ENCODE data around the gene COX19.
"Not testable (repeated sequence)": the region's sequence is repeated elsewhere in the genome, so short reads cannot be mapped to it uniquely, and the experiment has no call there.

Gene COX19

DNA sequence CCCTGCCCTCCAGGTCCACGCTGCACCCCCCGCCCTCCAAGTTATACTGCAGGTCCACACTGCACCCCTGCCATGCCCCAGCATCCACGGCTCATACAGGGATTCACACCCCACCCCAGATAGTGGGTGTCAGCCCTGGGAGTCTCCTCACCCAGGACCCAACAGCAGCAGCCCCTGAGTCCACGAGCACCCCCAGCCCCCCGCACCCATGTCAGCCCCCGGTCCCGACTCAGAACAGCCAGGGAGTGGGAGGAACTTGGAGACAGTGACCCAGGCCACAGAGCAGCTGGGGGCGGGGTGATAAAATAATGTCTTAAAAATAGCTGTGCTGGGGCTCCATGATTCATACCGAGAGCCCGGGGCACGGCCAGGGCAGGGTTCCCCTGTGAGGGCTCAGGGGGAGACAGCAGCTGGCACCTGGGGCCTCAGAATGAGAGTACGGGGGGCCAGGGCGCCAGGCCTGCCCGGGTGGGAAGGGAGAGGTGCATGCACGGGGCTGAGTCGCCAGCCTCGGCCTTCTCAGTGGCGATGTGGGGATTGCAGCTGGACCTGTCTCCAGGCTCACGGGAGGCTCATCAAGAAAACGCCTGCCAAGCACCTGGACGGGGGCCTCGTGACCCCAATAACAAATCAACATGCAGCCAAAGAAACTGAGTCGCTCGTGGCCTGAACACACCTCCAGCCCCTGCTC is 50.7 kb downstream of the COX19 start:
- DNase-seq (ENCODE audit: low spot score), result no peak

DNA sequence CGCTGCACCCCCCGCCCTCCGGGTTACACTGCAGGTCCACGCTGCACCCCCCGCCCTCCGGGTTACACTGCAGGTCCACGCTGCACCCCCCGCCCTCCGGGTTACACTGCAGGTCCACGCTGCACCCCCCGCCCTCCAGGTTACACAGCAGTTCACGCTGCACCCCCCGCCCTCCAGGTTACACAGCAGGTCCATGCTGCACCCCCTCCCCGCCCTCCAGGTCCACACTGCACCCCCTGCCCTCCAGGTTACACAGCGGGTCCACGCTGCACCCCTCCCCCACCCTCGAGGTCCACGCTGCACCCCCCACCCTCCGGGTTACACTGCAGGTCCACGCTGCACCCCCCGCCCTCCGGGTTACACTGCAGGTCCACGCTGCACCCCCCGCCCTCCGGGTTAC is 51.3 kb downstream of the COX19 start:
- not testable (repeated sequence) for DNase-seq (ENCODE audit: low spot score)

DNA sequence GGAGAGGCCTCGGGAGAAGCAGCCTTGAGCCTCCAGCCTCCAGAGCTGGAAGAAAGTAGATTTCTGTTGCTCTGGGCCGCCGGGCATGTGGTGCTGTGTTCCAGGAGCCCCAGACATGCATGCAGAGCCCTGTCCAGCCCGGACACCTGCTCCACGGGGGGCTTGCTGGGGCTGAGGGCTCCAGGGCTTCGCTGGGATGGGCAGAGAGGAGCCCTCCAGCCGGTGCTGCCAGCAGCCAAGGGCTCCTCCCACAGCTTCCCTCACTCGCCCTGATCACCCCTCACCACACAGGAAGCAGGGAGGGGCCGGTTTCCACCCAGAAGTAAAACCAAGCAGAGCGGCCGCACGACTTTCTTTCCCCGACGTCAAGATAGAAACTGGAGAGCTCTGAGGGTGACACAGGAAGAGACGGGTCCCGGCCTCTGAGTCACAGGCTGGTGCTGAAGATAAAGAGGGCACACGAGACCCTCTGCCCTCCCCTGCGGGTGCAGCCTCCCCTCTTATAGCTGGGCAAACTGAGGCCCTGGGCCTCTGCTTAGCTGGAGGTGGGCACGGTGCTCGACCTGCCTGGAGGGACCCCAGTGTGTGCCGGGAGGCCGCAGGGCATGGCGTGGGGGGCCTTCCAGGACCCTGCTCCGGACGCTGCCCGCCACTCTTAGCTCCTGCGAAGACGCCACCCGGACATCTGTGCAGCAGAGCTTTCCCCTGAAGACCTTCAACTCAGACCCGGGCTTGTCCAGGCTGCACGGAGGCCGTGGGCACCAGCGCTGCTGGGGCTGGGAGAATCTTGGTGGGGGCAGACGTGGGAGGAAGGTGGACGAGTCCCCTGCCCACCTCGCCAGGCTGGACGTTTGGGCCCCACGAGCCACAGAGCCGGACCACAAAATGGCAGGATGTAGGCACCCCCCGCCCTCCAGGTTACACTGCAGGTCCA is 52.0 kb downstream of the COX19 start:
- peak; percentile 73 for DNase-seq (ENCODE audit: low spot score)

DNA sequence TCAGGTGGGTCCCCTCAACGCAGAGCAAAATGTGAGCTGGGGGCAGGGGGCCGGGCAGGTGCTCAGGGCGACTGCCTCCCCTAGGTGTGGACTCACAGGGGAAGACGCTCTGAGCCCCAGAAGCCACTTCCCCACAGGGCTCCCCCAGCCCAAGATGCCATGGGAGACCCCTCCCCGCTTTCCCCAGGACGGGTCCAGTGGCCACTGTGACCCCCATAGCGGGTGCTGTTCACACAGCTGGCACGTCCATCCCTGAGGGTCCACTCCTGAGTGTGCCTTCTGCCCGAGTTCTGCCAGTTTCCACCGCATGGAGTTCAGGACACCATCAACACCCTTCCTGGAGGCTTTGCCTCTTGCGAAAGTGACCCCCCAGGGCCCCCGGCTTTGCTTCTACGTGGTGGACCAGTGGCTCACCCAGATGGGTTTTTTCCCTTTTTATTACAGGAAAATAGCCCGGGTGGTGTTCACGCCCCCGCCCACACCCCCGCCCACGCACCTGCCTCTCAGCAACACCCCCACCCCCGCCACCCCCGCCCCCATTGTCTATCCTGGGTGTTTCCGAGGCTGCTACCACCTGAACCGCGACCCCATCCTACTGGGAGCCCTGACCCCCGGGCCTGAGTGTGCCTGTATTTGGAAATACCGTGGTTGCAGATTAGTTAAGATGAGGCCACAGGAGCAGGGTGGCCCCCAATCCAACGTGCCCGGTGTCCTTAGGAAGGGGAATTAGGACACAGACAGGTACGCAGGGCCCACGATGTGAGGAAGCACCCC is 52.8 kb downstream of the COX19 start:
- DNase-seq (ENCODE audit: low spot score), result no peak

DNA sequence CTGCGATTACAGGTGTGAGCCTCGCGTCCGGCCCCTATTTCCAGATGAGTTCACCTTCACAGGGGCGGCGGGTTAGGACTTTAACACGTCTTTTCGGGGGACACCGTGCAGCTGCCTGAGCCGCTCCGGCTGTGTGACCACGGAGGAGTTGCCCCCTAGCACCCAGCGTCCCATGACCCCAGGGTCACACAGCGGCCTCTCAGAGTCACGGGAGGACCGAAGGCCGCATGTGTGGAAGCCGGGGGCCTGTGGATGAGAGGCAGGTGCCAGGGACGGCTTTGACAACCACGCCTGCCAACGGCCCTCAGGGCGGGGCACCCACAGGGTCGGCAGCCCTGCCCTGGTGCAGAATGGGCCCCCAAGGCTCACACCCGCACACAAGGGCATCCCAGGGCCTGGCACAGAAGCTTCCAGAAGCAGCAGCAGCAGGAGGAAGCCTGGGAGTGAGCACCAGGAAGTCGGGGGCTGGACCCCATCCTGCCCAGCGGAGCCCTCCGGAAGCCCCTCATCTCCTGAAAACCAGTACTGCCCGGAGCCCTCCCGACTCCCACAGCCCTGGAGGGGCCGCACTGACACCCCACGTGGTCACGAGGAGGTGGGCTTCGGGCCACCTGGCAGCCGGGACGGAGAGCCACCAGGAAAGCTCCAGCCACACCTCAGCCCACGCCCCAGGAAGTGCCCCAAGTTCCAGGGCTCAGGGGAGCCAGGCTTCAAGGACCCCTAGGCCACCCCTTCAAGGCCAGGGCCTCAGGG is 53.6 kb downstream of the COX19 start:
- no peak for DNase-seq (ENCODE audit: low spot score)

DNA sequence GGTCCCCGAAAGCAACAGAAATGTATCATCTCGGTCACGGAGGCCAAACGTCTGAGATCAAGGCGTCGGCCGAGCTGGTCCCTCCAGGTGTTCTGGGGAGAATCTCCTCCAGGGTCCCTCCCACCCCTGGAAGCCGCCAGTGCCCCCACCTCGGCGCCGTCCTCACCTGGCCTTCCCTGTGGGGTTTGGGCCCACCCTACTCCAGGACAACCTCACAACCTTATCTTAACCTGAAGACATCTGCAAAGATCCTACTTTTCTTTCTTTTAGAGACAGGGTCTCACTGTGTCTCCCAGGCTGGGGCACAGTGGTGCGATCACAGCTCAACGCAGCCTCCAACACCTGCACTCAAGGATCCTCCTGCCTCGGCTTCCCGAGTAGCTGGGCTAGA is 54.3 kb downstream of the COX19 start:
- no peak for DNase-seq (ENCODE audit: low spot score)

DNA sequence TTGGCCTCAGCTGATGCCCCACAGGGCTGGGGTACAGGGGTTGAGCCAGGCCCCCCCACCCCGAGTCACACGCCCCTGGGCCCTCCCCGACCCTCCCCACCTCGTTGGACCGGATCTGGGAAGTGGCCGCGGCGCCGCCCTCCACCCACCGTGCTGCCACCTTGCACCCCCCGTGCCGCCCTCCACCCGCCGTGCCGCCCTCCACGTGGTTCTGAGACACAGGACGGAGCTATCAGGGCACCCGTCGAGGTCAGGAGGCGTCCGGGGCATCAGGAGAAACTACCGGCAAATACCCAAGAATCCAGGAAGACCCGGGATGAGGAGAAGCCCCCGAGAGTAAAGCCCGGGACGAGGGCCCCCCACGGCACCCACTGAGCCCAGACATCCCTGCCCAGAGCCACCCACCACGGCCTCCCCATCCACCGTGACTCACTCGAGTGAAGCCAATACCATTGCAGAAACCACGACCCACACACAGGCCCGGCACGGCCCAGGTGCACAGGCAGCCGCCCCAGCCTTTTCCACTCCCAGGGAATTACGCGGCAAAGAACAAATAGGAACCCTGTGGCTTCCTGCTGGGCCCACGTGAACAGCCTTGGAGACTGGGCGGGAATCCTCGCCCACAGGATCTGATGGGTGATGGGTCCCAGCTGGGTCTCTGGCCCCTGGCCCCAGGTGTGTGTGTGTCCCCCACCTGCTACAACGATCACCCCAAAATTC is 54.8 kb downstream of the COX19 start:
- no peak for DNase-seq (ENCODE audit: low spot score)

DNA sequence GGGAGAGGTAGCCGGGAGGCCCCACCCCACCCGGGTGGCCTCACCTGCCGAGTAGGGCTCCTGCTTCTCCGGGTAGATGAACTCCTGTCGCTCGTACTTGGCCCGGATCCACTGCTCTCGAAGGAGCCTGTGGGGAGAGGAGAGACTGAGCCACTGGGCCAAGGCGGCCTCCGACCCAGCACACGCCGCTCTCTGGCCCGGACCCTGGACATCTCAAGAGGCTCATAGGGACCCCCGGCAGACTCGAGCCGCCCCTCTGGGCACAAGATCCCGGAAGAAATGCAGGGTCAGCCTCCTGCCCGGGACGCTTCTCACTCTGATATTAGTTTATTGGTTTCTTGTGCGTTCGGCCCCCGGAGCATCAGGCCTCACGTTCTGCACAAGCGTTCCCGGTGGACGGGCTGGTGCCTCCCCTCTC is 55.4 kb downstream of the COX19 start:
- no peak for DNase-seq (ENCODE audit: low spot score)

DNA sequence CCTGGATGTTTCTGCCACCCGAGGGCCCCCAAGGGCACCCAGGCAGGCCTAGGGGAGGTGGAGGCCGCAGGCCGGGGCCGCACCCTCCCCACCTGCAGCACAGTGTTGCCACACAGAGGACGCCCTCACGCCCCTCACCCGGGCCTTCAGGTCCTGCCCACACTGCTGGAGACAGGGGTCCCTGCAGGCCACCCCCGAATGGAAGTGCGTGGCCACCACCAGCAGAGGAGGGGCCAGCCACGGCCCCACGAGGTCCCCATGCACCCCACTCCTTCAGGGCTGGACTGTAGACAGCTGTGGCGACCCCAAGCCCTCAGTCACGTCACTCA is 56.3 kb downstream of the COX19 start:
- DNase-seq (ENCODE audit: low spot score), result no peak

DNA sequence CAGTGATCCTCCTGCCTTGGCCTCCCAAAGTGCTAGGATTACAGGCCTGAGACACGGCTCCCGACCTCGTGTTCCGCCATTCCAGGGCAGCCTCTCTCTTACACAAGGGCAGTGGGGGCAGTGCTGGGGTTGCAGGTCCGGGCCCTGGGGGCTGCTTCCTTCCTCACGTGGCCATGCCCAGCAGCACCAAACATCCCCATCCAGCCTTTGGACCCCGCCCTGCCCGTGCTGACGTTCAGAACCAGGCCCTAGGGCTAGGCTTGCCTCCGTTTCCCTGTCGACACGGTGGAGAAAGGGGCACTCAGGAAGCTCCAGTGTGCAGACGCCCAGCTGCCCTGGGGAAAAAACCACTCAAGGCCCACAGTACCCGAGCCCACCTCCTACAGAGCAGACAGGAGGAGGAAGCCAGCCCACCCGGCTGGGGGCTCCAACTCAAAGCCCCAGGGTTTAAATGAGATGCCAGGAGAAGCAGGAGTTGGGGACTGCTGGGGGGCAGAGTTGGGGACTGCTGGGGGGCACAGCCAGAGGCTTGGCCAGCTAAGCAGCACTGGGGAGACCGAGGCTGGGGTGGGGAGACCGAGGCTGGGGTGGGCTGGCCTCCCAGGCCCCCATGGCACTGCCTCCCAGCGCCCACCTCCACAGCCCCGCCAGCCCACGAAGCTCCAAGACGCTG is 56.8 kb downstream of the COX19 start:
- no peak for DNase-seq (ENCODE audit: low spot score)

DNA sequence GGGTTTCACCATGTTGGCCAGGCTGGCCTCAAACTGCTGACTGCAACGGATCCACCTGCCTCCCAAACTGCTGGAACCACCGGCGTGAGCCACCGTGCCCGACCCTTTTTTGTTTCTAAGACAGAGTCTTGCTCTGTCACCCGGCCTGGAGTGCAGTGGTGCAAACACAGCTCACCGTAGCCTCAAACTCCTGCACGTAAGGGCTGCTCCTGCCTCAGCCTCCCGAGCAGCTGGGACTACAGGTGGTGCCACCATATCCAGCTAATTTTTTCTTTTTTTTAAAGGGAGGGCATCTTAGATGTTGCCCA is 57.3 kb downstream of the COX19 start:
- no peak for DNase-seq (ENCODE audit: low spot score)

DNA sequence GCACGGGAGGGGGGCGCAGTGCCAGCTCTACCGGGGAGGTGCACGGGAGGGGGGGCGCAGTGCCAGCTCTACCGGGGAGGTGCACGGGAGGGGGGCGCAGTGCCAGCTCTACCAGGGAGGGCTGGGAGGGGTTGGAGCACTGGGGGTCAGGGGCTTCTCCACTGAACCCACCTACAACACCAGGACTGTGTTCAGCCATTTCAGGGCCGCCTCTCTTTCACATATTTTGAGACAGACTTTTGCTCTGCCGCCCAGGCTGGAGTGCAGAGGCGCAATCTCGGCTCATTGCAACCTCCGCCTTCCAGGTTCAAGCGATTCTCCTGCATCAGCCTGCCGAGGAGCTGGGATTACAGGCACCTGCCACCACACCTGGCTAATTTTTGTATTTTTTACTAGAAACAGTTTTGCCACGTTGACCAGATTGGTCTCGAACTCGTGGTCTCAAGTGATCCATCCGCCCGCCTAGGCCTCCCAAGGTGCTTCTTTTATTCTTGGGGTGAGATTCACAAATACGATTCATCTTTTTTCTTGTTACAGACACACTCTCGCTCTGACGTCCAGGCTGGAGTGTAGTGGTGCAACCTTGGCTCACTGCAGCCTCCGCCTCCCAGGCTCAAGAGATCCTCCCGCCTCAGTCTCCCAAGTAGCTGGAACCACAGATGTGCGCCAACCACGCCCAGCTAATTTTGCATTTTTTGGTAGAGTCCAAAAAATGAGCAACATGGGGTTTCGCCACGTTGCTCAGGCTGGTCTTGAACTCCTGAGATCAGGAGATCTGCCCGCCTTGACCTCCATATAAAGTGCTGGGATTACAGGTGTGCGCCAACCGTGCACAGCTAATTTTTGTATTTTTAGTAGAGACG is 57.9 kb downstream of the COX19 start:
- no peak for DNase-seq (ENCODE audit: low spot score)

DNA sequence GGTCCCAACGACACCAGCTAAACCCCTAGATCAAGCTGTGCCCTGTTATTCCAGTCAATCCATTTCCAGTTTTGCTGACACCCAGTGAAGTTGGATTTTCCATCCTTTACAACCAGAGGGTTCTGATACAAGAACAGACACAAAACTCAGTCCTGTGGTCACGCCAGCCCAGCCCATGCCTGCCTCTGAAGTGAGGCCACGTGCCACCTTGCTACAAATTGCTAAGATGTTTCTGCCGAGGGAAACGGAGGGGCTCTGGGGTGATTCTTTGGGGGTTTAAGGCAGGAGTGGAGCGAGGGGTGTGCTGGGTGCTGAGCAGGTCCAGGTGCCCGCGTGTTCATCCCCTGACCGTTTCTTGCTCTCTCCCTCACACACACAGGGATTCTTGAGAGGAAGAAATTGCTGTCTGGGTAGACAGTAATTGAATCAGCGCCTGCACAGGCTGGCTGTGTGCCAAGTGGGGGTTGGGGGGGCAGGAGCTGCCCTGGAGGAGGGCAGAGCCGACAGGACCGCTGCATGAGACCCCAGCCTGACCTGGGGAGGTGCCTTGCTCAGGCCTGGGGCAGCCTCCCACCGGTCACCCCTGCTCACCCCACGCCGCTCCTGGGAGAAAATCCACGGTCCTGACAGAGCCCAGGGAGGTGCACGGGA is 58.9 kb downstream of the COX19 start:
- DNase-seq (ENCODE audit: low spot score), result no peak

All from iPS-NIHi11 (cell line).